Measurements from ENCODE around the gene CREBZF.

DNA sequence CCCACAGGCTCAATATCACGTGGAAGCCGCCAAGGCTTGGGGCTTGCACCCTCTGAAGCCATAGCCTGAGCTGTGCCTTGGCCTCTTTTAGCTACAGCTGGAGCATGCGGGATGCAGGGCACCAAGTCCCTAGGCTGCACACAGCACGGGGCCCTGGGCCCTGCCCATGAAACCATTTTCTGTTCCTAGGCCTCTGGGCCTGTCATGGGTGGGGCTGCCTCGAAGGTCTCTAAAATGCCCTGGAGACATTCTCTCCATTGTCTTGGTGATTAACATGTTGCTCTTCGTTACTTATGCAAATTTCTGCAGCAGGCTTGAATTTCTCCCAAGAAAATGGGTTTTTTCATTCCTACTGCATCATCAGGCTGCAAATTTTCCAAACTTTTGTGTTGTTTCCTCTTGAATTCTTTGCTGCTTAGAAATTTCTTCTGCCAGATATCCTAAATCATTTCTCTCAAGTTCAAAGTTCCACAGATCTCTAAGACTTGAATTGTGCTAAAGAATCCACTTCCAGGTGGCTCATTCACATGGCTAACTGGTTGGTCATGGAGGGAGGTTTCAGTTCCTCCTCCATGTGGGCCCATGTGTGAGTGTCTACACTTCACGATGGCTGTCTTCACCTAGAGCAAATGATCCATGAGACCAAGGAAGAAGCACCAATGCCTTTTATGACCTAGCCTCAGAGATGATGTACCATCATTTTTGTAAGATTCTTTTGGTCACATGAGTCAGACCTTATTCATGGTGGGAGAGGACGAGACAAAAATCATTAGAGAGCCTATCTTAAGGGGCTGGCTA lies 7.4 kb upstream of the CREBZF start:
- no peak for TF ChIP-seq EZH2 (IDR thresholded peaks at IDR 0.05)
- TF ChIP-seq CTCF (IDR thresholded peaks at IDR 0.05): no peak

Data from neural progenitor cell (in vitro differentiated cells).